Neural progenitor cell (in vitro differentiated cells): ENCODE results near the gene ARHGAP26. TPM values are rescaled to one million over a fixed set of nuclear protein-coding genes. Genes with fewer than 3 reads are reported as not detected.

Source experiments
- DNase-seq: peaks from one replicate; pipeline ENCODE4 v3.0.0-alpha.2; 2016; ENCODE audit warnings: low spot score
- H2AFZ ChIP-seq: fragments of 200-600 bp; sonication (generic); replicated peaks from 2 replicates; pipeline ENCODE4 v1.6.1; 2016; ENCODE audit warnings: antibody characterized with exemption
- H3F3A ChIP-seq: fragments of 200-600 bp; sonication (generic); 2 replicates; pipeline ENCODE4 v1.6.1; 2016; ENCODE audit warnings: antibody characterized with exemption, low read depth
- H3K27ac ChIP-seq: fragments of 200-600 bp; sonication (generic); 2 replicates; pipeline ENCODE4 v1.5.1; 2016; ENCODE audit warnings: mild to moderate bottlenecking
- H3K27me3 ChIP-seq: fragments of 200-600 bp; sonication (generic); 2 replicates; pipeline ENCODE4 v1.6.1; 2016; ENCODE audit warnings: mild to moderate bottlenecking, moderate library complexity
- H3K36me3 ChIP-seq: fragments of 200-600 bp; sonication (generic); 2 replicates; pipeline ENCODE4 v1.5.1; 2016
- H3K4me1 ChIP-seq: fragments of 200-600 bp; sonication (generic); 2 replicates; pipeline ENCODE4 v1.6.1; 2016; ENCODE audit warnings: mixed run types
- H3K4me2 ChIP-seq: fragments of 200-600 bp; sonication (generic); 2 replicates; pipeline ENCODE4 v1.6.1; 2016
- H3K4me3 ChIP-seq: fragments of 200-600 bp; sonication (generic); 2 replicates; pipeline ENCODE4 v1.5.1; 2016
- H3K79me2 ChIP-seq: fragments of 200-600 bp; sonication (generic); 2 replicates; pipeline ENCODE4 v1.6.1; 2016; ENCODE audit warnings: low read depth
- H3K9ac ChIP-seq: fragments of 200-600 bp; sonication (generic); 2 replicates; pipeline ENCODE4 v1.6.1; 2016
- H3K9me3 ChIP-seq: fragments of 200-600 bp; sonication (generic); 2 replicates; pipeline ENCODE4 v1.5.1; 2016; ENCODE audit warnings: low read depth
- H4K20me1 ChIP-seq: fragments of 200-600 bp; sonication (generic); 2 replicates; pipeline ENCODE4 v1.6.1; 2016; ENCODE audit warnings: low read depth
- H3K27ac Mint-ChIP-seq: 3 replicates; pipeline ENCODE4 v1.8.0; 2021; ENCODE audit warnings: mixed read lengths
- H3K27me3 Mint-ChIP-seq: 2 replicates; pipeline ENCODE4 v1.8.0; 2022; ENCODE audit warnings: low read depth, mild to moderate bottlenecking, inconsistent platforms, moderate library complexity, mixed read lengths; ENCODE audit not compliant: insufficient read depth
- H3K36me3 Mint-ChIP-seq: 3 replicates; pipeline ENCODE4 v1.8.0; 2021; ENCODE audit warnings: mixed read lengths
- H3K4me1 Mint-ChIP-seq: 3 replicates; pipeline ENCODE4 v1.8.0; 2021; ENCODE audit warnings: mixed read lengths
- H3K4me3 Mint-ChIP-seq: 3 replicates; pipeline ENCODE4 v1.8.0; 2021; ENCODE audit warnings: mild to moderate bottlenecking, moderate library complexity, mixed read lengths
- H3K9me3 Mint-ChIP-seq: 3 replicates; pipeline ENCODE4 v1.8.0; 2020; ENCODE audit warnings: mixed read lengths
- CTCF ChIP-seq: fragments of 200-600 bp; sonication (generic); IDR thresholded peaks from 2 replicates; pipeline ENCODE4 v1.5.1; 2017; ENCODE audit warnings: antibody characterized with exemption, mild to moderate bottlenecking
- EZH2 ChIP-seq: fragments of 200-600 bp; sonication (generic); IDR thresholded peaks from 2 replicates; pipeline ENCODE4 v1.6.1; 2017; ENCODE audit warnings: antibody characterized with exemption, mild to moderate bottlenecking, moderate library complexity
- EZH2phosphoT487 ChIP-seq: fragments of 200-600 bp; sonication (generic); IDR thresholded peaks from 2 replicates; pipeline ENCODE4 v1.6.1; 2017; ENCODE audit warnings: antibody characterized with exemption
- total RNA-seq: library from RNA; depleted of rRNA; stranded (reverse); fragments of >200 nt; gene quantifications from 2 replicates; pipeline ENCODE4 v1.2.3, GENCODE V29; 2015; ENCODE audit warnings: low replicate concordance

ARHGAP26 gene
- total RNA-seq, 1 donor from 2014 or later: 7.0 TPM

GRCh38 chr5:142886956-142887355 lies 116.8 kb downstream of the ARHGAP26 start:
- no peaks in the 10 kb centered on the region for H3K9me3 Mint-ChIP-seq
- Histone ChIP-seq H3F3A (no peaks in the 10 kb centered on the region), H2AFZ (no peak overlapping the region), H3K27ac (no peak overlapping the region), H3K4me2 (no peak overlapping the region), H3K4me3 (no peak overlapping the region), H3K9me3 (no peaks in the 10 kb centered on the region), H3K27me3 (no peaks in the 10 kb centered on the region), H3K79me2 (no peaks in the 10 kb centered on the region), H3K36me3 (no peaks in the 10 kb centered on the region), H3K9ac (no peak overlapping the region), H3K4me1 (peaks cover under 1% of the 10 kb centered on the region), H4K20me1 (no peaks in the 10 kb centered on the region)
- peaks cover 2% of the 10 kb centered on the region for H3K27me3 Mint-ChIP-seq
- H3K36me3 Mint-ChIP-seq: no peaks in the 10 kb centered on the region
- TF ChIP-seq EZH2phosphoT487: no peak
- no peak for TF ChIP-seq CTCF
- TF ChIP-seq EZH2: no peak
- no peak overlapping the region for H3K27ac Mint-ChIP-seq
- peaks cover 22% of the 10 kb centered on the region for H3K4me1 Mint-ChIP-seq
- H3K4me3 Mint-ChIP-seq: no peak overlapping the region
- DNase-seq: no peak

- Histone ChIP-seq H4K20me1 (no peaks in the 10 kb centered on the region), H2AFZ (no peak overlapping the region), H3K36me3 (no peaks in the 10 kb centered on the region), H3K27ac (no peak overlapping the region), H3F3A (no peaks in the 10 kb centered on the region), H3K27me3 (no peaks in the 10 kb centered on the region), H3K79me2 (no peaks in the 10 kb centered on the region), H3K4me3 (no peak overlapping the region), H3K4me1 (no peaks in the 10 kb centered on the region), H3K9ac (no peak overlapping the region), H3K4me2 (no peak overlapping the region), H3K9me3 (no peaks in the 10 kb centered on the region)
- Mint-ChIP-seq H3K36me3 (no peaks in the 10 kb centered on the region), H3K4me1 (peaks cover 13% of the 10 kb centered on the region), H3K27ac (peak overlapping the region; percentile 55), H3K4me3 (no peak overlapping the region), H3K27me3 (peaks cover 2% of the 10 kb centered on the region), H3K9me3 (peaks cover 3% of the 10 kb centered on the region)
- no peak for TF ChIP-seq EZH2phosphoT487
- TF ChIP-seq CTCF: peak; percentile 88
- DNase-seq: peak; percentile 69
Measured at GRCh38 chr5:142888469-142889085, 118.4 kb downstream of the ARHGAP26 start.

- Histone ChIP-seq H3K9ac (no peak overlapping the region), H3K9me3 (no peaks in the 10 kb centered on the region), H2AFZ (no peak overlapping the region), H3K4me3 (no peak overlapping the region), H3K4me1 (peaks cover 12% of the 10 kb centered on the region), H4K20me1 (no peaks in the 10 kb centered on the region), H3K27me3 (no peaks in the 10 kb centered on the region), H3F3A (peaks cover 18% of the 10 kb centered on the region), H3K4me2 (no peak overlapping the region), H3K79me2 (no peaks in the 10 kb centered on the region), H3K36me3 (no peaks in the 10 kb centered on the region), H3K27ac (no peak overlapping the region)
- Mint-ChIP-seq H3K4me3 (no peak overlapping the region), H3K27ac (no peak overlapping the region), H3K27me3 (no peaks in the 10 kb centered on the region), H3K4me1 (peaks cover 18% of the 10 kb centered on the region), H3K36me3 (no peaks in the 10 kb centered on the region), H3K9me3 (peaks cover 3% of the 10 kb centered on the region)
- no peak for DNase-seq
- TF ChIP-seq EZH2 (no peak), CTCF (no peak), EZH2phosphoT487 (no peak)
Measured at GRCh38 chr5:142892021-142892420, 121.8 kb downstream of the ARHGAP26 start.
